MM.1S (cell line): ENCODE results near the gene SLC7A8.

Experiments
- DNase-seq: peaks from one replicate; pipeline ENCODE4 v3.0.0-alpha.2; 2015
- H2AFZ ChIP-seq: fragments of 300-600 bp; sonication (generic); 2 replicates; pipeline ENCODE4 v1.6.0; 2016; ENCODE audit warnings: antibody characterized with exemption, low read length
- H3F3A ChIP-seq: fragments of 300-600 bp; sonication (generic); 2 replicates; pipeline ENCODE4 v1.6.1; 2016; ENCODE audit warnings: mild to moderate bottlenecking, antibody characterized with exemption, low read length, moderate library complexity, mixed read lengths; ENCODE audit not compliant: insufficient read depth
- H3K27ac ChIP-seq: fragments of 300-600 bp; sonication (generic); 2 replicates; pipeline ENCODE4 v1.5.1; 2016; ENCODE audit warnings: mild to moderate bottlenecking, low read length
- H3K27me3 ChIP-seq: fragments of 300-600 bp; sonication (generic); replicated peaks from 2 replicates; pipeline ENCODE4 v1.6.0; 2016; ENCODE audit warnings: low read length; ENCODE audit not compliant: insufficient read depth
- H3K36me3 ChIP-seq: fragments of 300-600 bp; sonication (generic); replicated peaks from 2 replicates; pipeline ENCODE4 v1.6.1; 2016; ENCODE audit warnings: mild to moderate bottlenecking, low read length, mixed read lengths; ENCODE audit not compliant: insufficient read depth
- H3K4me1 ChIP-seq: fragments of 300-600 bp; sonication (generic); 2 replicates; pipeline ENCODE4 v1.6.1; 2016; ENCODE audit warnings: low read length, mixed read lengths
- H3K4me2 ChIP-seq: fragments of 300-600 bp; sonication (generic); 2 replicates; pipeline ENCODE4 v1.6.0; 2016; ENCODE audit warnings: low read depth, low read length
- H3K4me3 ChIP-seq: fragments of 300-600 bp; sonication (generic); 2 replicates; pipeline ENCODE4 v1.5.1; 2016; ENCODE audit warnings: low read length, mixed read lengths
- H3K79me2 ChIP-seq: fragments of 300-600 bp; sonication (generic); 2 replicates; pipeline ENCODE4 v1.6.1; 2016; ENCODE audit warnings: mixed run types, low read length, mixed read lengths
- H3K9ac ChIP-seq: fragments of 300-600 bp; sonication (generic); 2 replicates; pipeline ENCODE4 v1.6.1; 2016; ENCODE audit warnings: low read length, mixed read lengths
- H3K9me2 ChIP-seq: fragments of 300-600 bp; sonication (generic); replicated peaks from 2 replicates; pipeline ENCODE4 v1.6.1; 2016; ENCODE audit warnings: mild to moderate bottlenecking, low read length, mixed read lengths; ENCODE audit not compliant: insufficient read depth
- H3K9me3 ChIP-seq: fragments of 300-600 bp; sonication (generic); replicated peaks from 2 replicates; pipeline ENCODE4 v1.6.1; 2016; ENCODE audit warnings: mild to moderate bottlenecking, low read length, mixed read lengths; ENCODE audit not compliant: insufficient read depth
- H4K20me1 ChIP-seq: fragments of 300-600 bp; sonication (generic); 2 replicates; pipeline ENCODE4 v1.6.1; 2016; ENCODE audit warnings: mild to moderate bottlenecking, low read length, moderate library complexity, mixed read lengths; ENCODE audit not compliant: insufficient read depth
- CTCF ChIP-seq: fragments of 300-600 bp; sonication (generic); IDR thresholded peaks from 2 replicates; pipeline ENCODE4 v1.5.1; 2016; ENCODE audit warnings: antibody characterized with exemption, low read length, mixed read lengths
- EZH2 ChIP-seq: fragments of 300-600 bp; sonication (generic); optimal IDR thresholded peaks from 2 replicates; pipeline ENCODE3; 2017; ENCODE audit warnings: low read depth, mild to moderate bottlenecking, antibody characterized with exemption, low read length, mixed read lengths
- EZH2phosphoT487 ChIP-seq: fragments of 300-600 bp; sonication (generic); IDR thresholded peaks from 2 replicates; pipeline ENCODE4 v1.6.1; 2018; ENCODE audit warnings: antibody characterized with exemption, low read length

SLC7A8 gene

GRCh38 chr14:23120541-23121251 lies 62.8 kb downstream of the SLC7A8 start:
- Histone ChIP-seq H3K9me3 (no peaks in the 10 kb centered on the region), H3F3A (peaks cover 5% of the 10 kb centered on the region; the same call in 1 of the 2 replicates), H3K27me3 (no peaks in the 10 kb centered on the region), H3K36me3 (no peaks in the 10 kb centered on the region), H2AFZ (0 out of 2 replicates have a peak overlapping the region, but pooled peaks have one; percentile 35), H3K9ac (peak overlapping the region; percentile 25; the same call in 1 of the 2 replicates), H3K27ac (peak overlapping the region; percentile 56; the same call in 1 of the 2 replicates), H3K4me1 (peaks cover 11% of the 10 kb centered on the region), H3K79me2 (no peaks in the 10 kb centered on the region), H3K9me2 (no peaks in the 10 kb centered on the region), H3K4me2 (peak overlapping the region; percentile 83), H4K20me1 (no peaks in the 10 kb centered on the region), H3K4me3 (peak overlapping the region; percentile 24; the same call in 1 of the 2 replicates)
- no peak for TF ChIP-seq EZH2phosphoT487
- TF ChIP-seq CTCF = peak; percentile 96
- peak; percentile 71 for DNase-seq

DNA sequence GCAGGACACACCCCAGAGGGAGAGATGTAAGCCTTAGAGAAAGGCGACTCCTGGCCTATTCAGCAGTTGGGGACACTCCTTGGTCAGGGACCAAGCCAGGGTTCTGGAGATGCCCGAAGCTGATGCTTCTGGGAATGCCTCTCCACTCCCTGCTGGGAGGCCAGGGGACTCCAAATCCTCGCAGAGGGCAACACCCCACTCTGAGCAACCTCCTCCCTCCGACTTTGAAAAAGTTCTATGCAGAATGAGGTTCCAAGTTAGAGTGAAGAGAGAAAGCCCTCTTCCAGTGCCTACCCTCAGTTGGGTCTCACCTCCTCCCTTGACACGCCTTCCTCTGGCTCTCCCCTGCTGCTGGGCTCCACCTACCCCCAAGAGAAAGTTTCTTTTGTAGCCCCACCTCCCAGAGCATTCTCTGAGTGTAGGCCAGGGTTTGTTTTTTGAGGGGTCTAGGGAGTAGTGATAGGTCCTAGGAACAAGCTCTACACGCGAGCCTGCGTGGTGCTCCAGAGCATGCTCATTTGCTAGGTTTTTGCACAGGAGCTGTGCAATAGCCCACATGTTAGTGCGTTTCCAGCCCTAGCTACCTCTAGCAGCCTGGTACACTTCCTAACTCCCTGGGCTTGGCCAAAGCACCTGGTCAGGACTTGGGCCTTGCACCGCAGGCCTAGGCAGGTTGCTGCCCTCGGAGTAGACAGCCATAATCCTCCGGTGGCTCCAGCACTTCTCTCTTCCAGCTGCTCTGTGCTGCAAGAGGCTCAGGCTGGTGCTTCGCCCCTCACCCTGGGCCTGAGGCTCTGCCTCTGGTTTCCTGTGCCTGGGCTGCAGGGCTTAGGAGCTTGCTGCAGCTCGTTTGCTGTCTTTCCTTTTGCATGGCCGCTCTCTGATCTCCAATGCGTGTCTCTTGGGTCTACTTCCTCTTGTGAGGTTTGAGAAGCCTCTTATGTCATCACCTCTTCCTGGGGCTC lies 63.8 kb downstream of the SLC7A8 start:
- DNase-seq = no peak
- Histone ChIP-seq H3K9me3 (no peaks in the 10 kb centered on the region), H3K4me3 (no peak overlapping the region), H3K9me2 (no peaks in the 10 kb centered on the region), H3K79me2 (no peaks in the 10 kb centered on the region), H3F3A (peaks cover 5% of the 10 kb centered on the region; the same call in 1 of the 2 replicates), H4K20me1 (no peaks in the 10 kb centered on the region), H3K4me2 (no peak overlapping the region), H3K36me3 (no peaks in the 10 kb centered on the region), H3K9ac (no peak overlapping the region), H3K4me1 (peaks cover 11% of the 10 kb centered on the region), H2AFZ (no peak overlapping the region), H3K27ac (no peak overlapping the region), H3K27me3 (no peaks in the 10 kb centered on the region)
- TF ChIP-seq EZH2phosphoT487 (no peak), CTCF (no peak), EZH2 (no peak)

DNA sequence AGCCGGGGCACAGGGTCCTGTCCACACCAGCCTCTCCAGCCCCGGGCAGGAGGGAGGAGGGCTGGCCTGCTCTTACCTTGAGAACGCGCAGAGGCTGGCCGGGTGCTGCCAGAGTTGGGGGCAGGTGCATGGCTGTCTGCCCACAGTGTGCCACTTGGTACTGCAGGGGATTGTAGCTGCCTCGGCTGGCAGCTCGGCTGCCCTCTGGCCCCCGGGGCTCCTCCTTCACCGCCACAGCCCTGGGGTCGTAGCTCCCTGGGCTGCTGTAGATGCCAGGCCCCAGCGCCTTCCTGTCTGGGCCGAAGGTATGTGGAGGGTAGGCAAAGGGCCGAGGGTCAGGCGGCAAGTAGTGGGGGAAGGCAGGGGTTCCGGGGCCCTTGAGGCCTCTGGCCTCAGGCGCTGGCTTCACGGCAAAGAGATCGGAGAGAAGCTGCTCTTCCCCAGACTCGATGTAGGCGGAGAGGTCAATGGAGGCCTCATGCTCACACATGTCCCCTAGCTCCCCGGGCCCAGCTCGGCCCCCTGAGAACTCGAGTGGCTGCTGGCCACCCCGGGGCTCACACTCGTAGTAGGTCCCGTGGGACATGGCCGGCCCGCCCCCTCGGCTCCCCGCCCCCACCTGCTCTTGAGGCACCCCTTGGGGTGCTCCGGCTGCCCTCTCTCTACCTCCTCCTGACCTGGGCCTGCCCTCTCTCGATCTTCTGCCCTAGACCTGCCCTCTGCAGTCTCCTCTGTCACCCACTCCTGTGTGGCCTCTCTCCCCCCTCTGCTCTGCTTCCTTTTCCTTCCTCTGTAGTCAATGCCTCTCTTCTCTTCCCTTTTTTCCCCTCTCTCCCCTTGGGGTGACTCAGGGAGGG lies 64.7 kb downstream of the SLC7A8 start, which contains the start of gene CEBPE:
CEBPE (minus strand) TSS at position 750 of the 857 bp plus-strand sequence; CDS start at position 586, 164 bp downstream.
- Histone ChIP-seq H3K36me3 (no peaks in the 10 kb centered on the region), H3F3A (peaks cover 5% of the 10 kb centered on the region; the same call in 1 of the 2 replicates), H3K4me3 (no peak within 1 kb of the TSS), H4K20me1 (no peaks in the 10 kb centered on the region), H3K9me2 (no peaks in the 10 kb centered on the region), H2AFZ (no peak within 1 kb of the TSS), H3K27me3 (no peaks in the 10 kb centered on the region), H3K79me2 (no peaks in the 10 kb centered on the region), H3K4me1 (peaks cover 11% of the 10 kb centered on the region), H3K4me2 (no peak within 1 kb of the TSS), H3K27ac (no peak within 1 kb of the TSS), H3K9ac (no peak within 1 kb of the TSS), H3K9me3 (no peaks in the 10 kb centered on the region)
- TF ChIP-seq CTCF = no peak
- DNase-seq = no peak
